ENCODE results near the gene LSR.

The LSR gene

GRCh38 chr19:35207391-35207871 lies 41.4 kb upstream of the LSR start:
- TF ChIP-seq POLR2A (IDR thresholded peaks at IDR 0.05; ENCODE audit: low read depth, low read length), result no peak
- no peak for TF ChIP-seq TAF1 (IDR thresholded peaks at IDR 0.05; ENCODE audit: low read depth, low read length)
- TF ChIP-seq SPI1 (IDR thresholded peaks at IDR 0.05; ENCODE audit: low read depth, low read length), result no peak
- TF ChIP-seq PAX5 (IDR thresholded peaks at IDR 0.05; ENCODE audit: insufficient read depth, low read length, severe bottlenecking), result no peak
- TF ChIP-seq POLR2AphosphoS5 (IDR thresholded peaks at IDR 0.05; ENCODE audit: low read depth, low read length), result no peak
- no peak for TF ChIP-seq POU2F2 (IDR thresholded peaks at IDR 0.05; ENCODE audit: low read depth, low read length)
- no peak for DNase-seq (ENCODE audit: insufficient read length, low spot score)
- FAIRE-seq, result no peak

- DNase-seq (ENCODE audit: insufficient read length, low spot score) (no peak), FAIRE-seq (peak; percentile 35)
- TF ChIP-seq POLR2AphosphoS5 (IDR thresholded peaks at IDR 0.05; ENCODE audit: low read depth, low read length) (no peak), POU2F2 (IDR thresholded peaks at IDR 0.05; ENCODE audit: low read depth, low read length) (no peak), SPI1 (IDR thresholded peaks at IDR 0.05; ENCODE audit: low read depth, low read length) (no peak), PAX5 (IDR thresholded peaks at IDR 0.05; ENCODE audit: insufficient read depth, low read length, severe bottlenecking) (no peak), TAF1 (IDR thresholded peaks at IDR 0.05; ENCODE audit: low read depth, low read length) (no peak), POLR2A (IDR thresholded peaks at IDR 0.05; ENCODE audit: low read depth, low read length) (no peak)
Measured at GRCh38 chr19:35208121-35208520, 40.7 kb upstream of the LSR start.

DNA sequence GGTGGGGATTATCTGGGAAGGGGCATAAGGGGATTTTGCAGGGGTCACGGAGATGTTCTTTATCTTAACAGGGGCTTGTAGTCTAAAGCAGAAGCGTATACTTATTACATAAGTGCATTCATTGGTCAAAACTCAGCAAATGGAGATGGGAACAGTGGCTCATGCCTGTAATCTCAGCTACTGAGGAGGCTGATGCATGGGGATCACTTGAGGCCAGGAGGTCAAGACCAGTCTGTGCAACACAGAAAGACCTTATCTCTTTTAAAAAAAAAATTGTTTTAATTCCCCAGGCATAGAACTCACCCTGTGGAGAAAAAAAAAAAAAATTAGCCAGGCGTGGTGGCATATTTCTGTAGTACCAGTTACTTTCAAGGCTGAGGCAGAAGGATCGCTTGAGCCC lies 39.2 kb upstream of the LSR start:
- no peak for DNase-seq (ENCODE audit: insufficient read length, low spot score)
- TF ChIP-seq POU2F2 (IDR thresholded peaks at IDR 0.05; ENCODE audit: low read depth, low read length) (no peak), POLR2AphosphoS5 (IDR thresholded peaks at IDR 0.05; ENCODE audit: low read depth, low read length) (no peak), PAX5 (IDR thresholded peaks at IDR 0.05; ENCODE audit: insufficient read depth, low read length, severe bottlenecking) (no peak), TAF1 (IDR thresholded peaks at IDR 0.05; ENCODE audit: low read depth, low read length) (no peak), POLR2A (IDR thresholded peaks at IDR 0.05; ENCODE audit: low read depth, low read length) (no peak), SPI1 (IDR thresholded peaks at IDR 0.05; ENCODE audit: low read depth, low read length) (no peak)
- no peak for FAIRE-seq

- FAIRE-seq (peak; percentile 62), DNase-seq (ENCODE audit: insufficient read length, low spot score) (no peak)
- no peak for TF ChIP-seq POU2F2 (IDR thresholded peaks at IDR 0.05; ENCODE audit: low read depth, low read length)
- no peak for TF ChIP-seq POLR2A (IDR thresholded peaks at IDR 0.05; ENCODE audit: low read depth, low read length)
- no peak for TF ChIP-seq SPI1 (IDR thresholded peaks at IDR 0.05; ENCODE audit: low read depth, low read length)
- no peak for TF ChIP-seq POLR2AphosphoS5 (IDR thresholded peaks at IDR 0.05; ENCODE audit: low read depth, low read length)
- TF ChIP-seq PAX5 (IDR thresholded peaks at IDR 0.05; ENCODE audit: insufficient read depth, low read length, severe bottlenecking), result no peak
- no peak for TF ChIP-seq TAF1 (IDR thresholded peaks at IDR 0.05; ENCODE audit: low read depth, low read length)
Measured at GRCh38 chr19:35211545-35212230, 37.1 kb upstream of the LSR start.

- DNase-seq (ENCODE audit: insufficient read length, low spot score) (no peak), FAIRE-seq (no peak)
- TF ChIP-seq TAF1 (IDR thresholded peaks at IDR 0.05; ENCODE audit: low read depth, low read length) (no peak), POU2F2 (IDR thresholded peaks at IDR 0.05; ENCODE audit: low read depth, low read length) (no peak), PAX5 (IDR thresholded peaks at IDR 0.05; ENCODE audit: insufficient read depth, low read length, severe bottlenecking) (no peak), POLR2AphosphoS5 (IDR thresholded peaks at IDR 0.05; ENCODE audit: low read depth, low read length) (no peak), SPI1 (IDR thresholded peaks at IDR 0.05; ENCODE audit: low read depth, low read length) (no peak), POLR2A (IDR thresholded peaks at IDR 0.05; ENCODE audit: low read depth, low read length) (no peak)
Measured at GRCh38 chr19:35212241-35212640, 36.6 kb upstream of the LSR start.

- TF ChIP-seq POU2F2 (IDR thresholded peaks at IDR 0.05; ENCODE audit: low read depth, low read length) (no peak), POLR2AphosphoS5 (IDR thresholded peaks at IDR 0.05; ENCODE audit: low read depth, low read length) (no peak), PAX5 (IDR thresholded peaks at IDR 0.05; ENCODE audit: insufficient read depth, low read length, severe bottlenecking) (no peak), SPI1 (IDR thresholded peaks at IDR 0.05; ENCODE audit: low read depth, low read length) (no peak), TAF1 (IDR thresholded peaks at IDR 0.05; ENCODE audit: low read depth, low read length) (no peak), POLR2A (IDR thresholded peaks at IDR 0.05; ENCODE audit: low read depth, low read length) (no peak)
- DNase-seq (ENCODE audit: insufficient read length, low spot score) (no peak), FAIRE-seq (peak; percentile 97)
Measured at GRCh38 chr19:35213663-35214632, 34.9 kb upstream of the LSR start.

- DNase-seq (ENCODE audit: insufficient read length, low spot score) (no peak), FAIRE-seq (no peak)
- TF ChIP-seq PAX5 (IDR thresholded peaks at IDR 0.05; ENCODE audit: insufficient read depth, low read length, severe bottlenecking) (no peak), SPI1 (IDR thresholded peaks at IDR 0.05; ENCODE audit: low read depth, low read length) (no peak), POLR2A (IDR thresholded peaks at IDR 0.05; ENCODE audit: low read depth, low read length) (no peak), POU2F2 (IDR thresholded peaks at IDR 0.05; ENCODE audit: low read depth, low read length) (no peak)
Measured at GRCh38 chr19:35214766-35215422, 33.9 kb upstream of the LSR start.

GRCh38 chr19:35216016-35216832 lies 32.6 kb upstream of the LSR start:
- no peak for DNase-seq (ENCODE audit: insufficient read length, low spot score)
- TF ChIP-seq SPI1 (IDR thresholded peaks at IDR 0.05; ENCODE audit: low read depth, low read length) (no peak), TAF1 (IDR thresholded peaks at IDR 0.05; ENCODE audit: low read depth, low read length) (no peak), POU2F2 (IDR thresholded peaks at IDR 0.05; ENCODE audit: low read depth, low read length) (no peak), POLR2A (IDR thresholded peaks at IDR 0.05; ENCODE audit: low read depth, low read length) (no peak), PAX5 (IDR thresholded peaks at IDR 0.05; ENCODE audit: insufficient read depth, low read length, severe bottlenecking) (no peak), POLR2AphosphoS5 (IDR thresholded peaks at IDR 0.05; ENCODE audit: low read depth, low read length) (no peak)
- no peak for FAIRE-seq

Data from GM12891 (cell line).